HepG2 (cell line): ENCODE data around the gene BLOC1S1. TPM values are rescaled to one million over a fixed set of nuclear protein-coding genes. Genes with fewer than 3 reads are reported as not detected.

ENCODE experiments used
- ADNP ChIP-seq: sonication (generic); formaldehyde crosslinking; IDR thresholded peaks from 2 replicates; pipeline ENCODE4 v1.4.0; 2020; ENCODE audit warnings: missing genetic modification reagents
- BCL6 ChIP-seq: IDR thresholded peaks from 2 replicates; pipeline ENCODE4 v1.6.1; 2016; ENCODE audit warnings: missing genetic modification reagents, missing compliant biosample characterization
- CEBPB ChIP-seq: IDR thresholded peaks from 2 replicates; pipeline ENCODE4 v1.6.1; 2011; ENCODE audit warnings: low read depth, low read length, improper control_type of control experiment, borderline replicate concordance
- ELF4 ChIP-seq: sonication (generic); formaldehyde crosslinking; IDR thresholded peaks from 2 replicates; pipeline ENCODE4 v1.5.0; 2020; ENCODE audit warnings: missing genetic modification reagents, mild to moderate bottlenecking, moderate library complexity, borderline replicate concordance
- FOSL2 ChIP-seq: sonication (generic); formaldehyde crosslinking; IDR thresholded peaks from 2 replicates; pipeline ENCODE4 v1.4.0; 2020; ENCODE audit warnings: missing genetic modification reagents
- FOXA1 ChIP-seq, 2 experiments: fragments of 450-650 bp in 1 of 2; sonication (generic) in 1 of 2; formaldehyde crosslinking in 1 of 2; IDR thresholded peaks; 2 replicates each; pipeline versions ENCODE4 v1.4.0 to v1.6.1; 2016 to 2020; ENCODE audit warnings: missing genetic modification reagents in 1 of 2
- FOXA3 ChIP-seq: IDR thresholded peaks from 2 replicates; pipeline ENCODE4 v1.6.1; 2016; ENCODE audit warnings: missing genetic modification reagents, missing compliant biosample characterization
- GATA4 ChIP-seq: sonication (generic); IDR thresholded peaks from 2 replicates; pipeline ENCODE4 v1.6.1; 2016; ENCODE audit warnings: antibody characterized with exemption, low read depth, borderline replicate concordance
- HHEX ChIP-seq: IDR thresholded peaks from 2 replicates; pipeline ENCODE4 v1.6.1; 2016; ENCODE audit warnings: control low read depth
- NONO ChIP-seq, 2 experiments: fragments of 450-650 bp in 1 of 2; sonication (generic) in 1 of 2; formaldehyde crosslinking in 1 of 2; IDR thresholded peaks in 1 of 2; conservative IDR thresholded peaks in 1 of 2; 2 replicates each; pipeline versions ENCODE4 v1.6.1 to v1.8.0; 2017 to 2022; ENCODE audit warnings: mild to moderate bottlenecking in 1 of 2, missing genetic modification reagents in 1 of 2, moderate library complexity in 1 of 2
- PPARG ChIP-seq: conservative IDR thresholded peaks from 2 replicates; pipeline ENCODE4 v1.6.1; 2016; ENCODE audit warnings: missing biosample characterization, missing genetic modification reagents
- RFXAP ChIP-seq: sonication (generic); formaldehyde crosslinking; IDR thresholded peaks from 2 replicates; pipeline ENCODE4 v1.4.0; 2020; ENCODE audit warnings: missing genetic modification reagents, borderline replicate concordance
- SIX4 ChIP-seq: sonication (generic); formaldehyde crosslinking; IDR thresholded peaks from 2 replicates; pipeline ENCODE4 v1.4.0; 2020; ENCODE audit warnings: missing genetic modification reagents
- U2AF2 ChIP-seq: fragments of 200-400 bp; formaldehyde crosslinking; IDR thresholded peaks from 2 replicates; pipeline ENCODE4 v1.6.1; 2017; ENCODE audit warnings: low read depth, mild to moderate bottlenecking, low read length
- ZBTB7A ChIP-seq: sonication (generic); formaldehyde crosslinking; IDR thresholded peaks from 2 replicates; pipeline ENCODE4 v1.8.0; 2022; ENCODE audit warnings: mild to moderate bottlenecking, missing genetic modification reagents
- ZNF432 ChIP-seq: sonication (generic); formaldehyde crosslinking; IDR thresholded peaks from 2 replicates; pipeline ENCODE4 v1.5.0; 2020; ENCODE audit warnings: missing genetic modification reagents, mild to moderate bottlenecking, borderline replicate concordance
- polyA plus RNA-seq, 8 experiments: library from polyadenylated mRNA; depleted of rRNA in 3 of 8; stranded (reverse) in 7 of 8; unstranded in 1 of 8; fragments of >200 nt; fragmentation: Illumina TruSeq in 4 of 8; extraction: Trizol in 4 of 8; gene quantifications; 2 replicates each; pipeline versions ENCODE4 v1.2.1 to v1.2.3, GENCODE V29; 2011 to 2016; ENCODE audit warnings: low read depth in 4 of 8, missing spikeins in 1 of 8, mixed read lengths in 1 of 8; ENCODE audit not compliant: insufficient read depth in 1 of 8
- total RNA-seq, 5 experiments: library from RNA; depleted of rRNA; stranded (reverse); fragments of >200 nt; fragmentation: Illumina TruSeq; extraction: Trizol; gene quantifications; 2 replicates each; pipeline ENCODE4 v1.2.3, GENCODE V29; 2016; ENCODE audit warnings: low read depth in 1 of 5
- TF ChIP-seq, protein P1 (sequence below): sonication (generic); formaldehyde crosslinking; conservative IDR thresholded peaks from 2 replicates; pipeline ENCODE4 v1.4.0; 2020; ENCODE audit warnings: mild to moderate bottlenecking, missing genetic modification reagents, moderate library complexity
- TF ChIP-seq, protein P2 (sequence below): sonication (generic); formaldehyde crosslinking; IDR thresholded peaks from 2 replicates; pipeline ENCODE4 v1.9.0; 2021; ENCODE audit warnings: missing genetic modification reagents, borderline replicate concordance
- TF ChIP-seq, protein P3 (sequence below): IDR thresholded peaks from 2 replicates; pipeline ENCODE4 v1.6.1; 2016; ENCODE audit warnings: low read depth, missing genetic modification reagents, missing compliant biosample characterization

BLOC1S1 gene
- total and polyA plus RNA-seq, 2 of the 13 experiments (the other 11 are each of a cell fraction or from before 2014, with no cell fraction given) = 55.1 to 95.3 TPM

DNA sequence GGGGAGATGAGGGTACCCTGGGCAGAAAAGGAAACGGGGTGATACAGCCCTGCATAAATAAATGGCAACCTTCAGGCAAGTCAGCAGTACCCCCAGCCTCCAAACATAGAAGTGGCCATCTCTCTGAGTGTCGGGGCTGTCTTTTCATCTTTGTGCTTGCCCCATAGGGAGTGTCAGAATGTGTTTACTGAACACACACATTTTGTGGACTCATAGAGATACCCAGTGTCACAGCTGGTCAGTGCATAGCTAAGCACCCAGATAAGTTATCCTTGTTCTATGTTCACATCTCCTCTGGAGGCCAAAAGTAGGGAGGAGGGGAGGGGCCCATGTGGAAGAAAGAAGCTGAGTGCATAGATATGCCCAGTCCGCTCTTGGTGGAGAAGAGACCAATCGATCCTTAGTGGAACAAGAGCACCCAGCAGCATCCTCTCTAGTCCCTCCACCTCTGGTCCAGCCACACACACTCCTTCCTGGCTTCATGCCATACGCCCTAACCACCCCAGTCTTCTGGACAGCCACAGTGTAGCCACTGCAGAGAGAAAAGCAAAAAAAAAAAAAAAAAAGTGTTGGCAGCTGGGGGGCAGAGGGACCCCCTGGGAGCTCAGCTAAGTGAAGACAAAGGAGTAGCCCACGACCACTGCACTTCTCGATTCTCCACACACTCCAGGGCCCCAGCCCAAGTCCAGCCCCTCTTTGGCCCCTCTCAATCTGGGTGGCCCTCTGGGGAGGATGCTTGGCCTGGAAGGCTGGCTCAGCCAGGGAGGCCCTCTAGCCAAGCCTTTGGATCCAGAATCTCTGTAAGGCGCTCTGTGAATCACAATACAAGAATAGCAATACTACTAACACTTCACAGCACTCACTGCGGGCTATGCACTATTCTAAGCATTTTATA lies 10.8 kb upstream of the BLOC1S1 start (continued):
- TF ChIP-seq, protein P1, sequence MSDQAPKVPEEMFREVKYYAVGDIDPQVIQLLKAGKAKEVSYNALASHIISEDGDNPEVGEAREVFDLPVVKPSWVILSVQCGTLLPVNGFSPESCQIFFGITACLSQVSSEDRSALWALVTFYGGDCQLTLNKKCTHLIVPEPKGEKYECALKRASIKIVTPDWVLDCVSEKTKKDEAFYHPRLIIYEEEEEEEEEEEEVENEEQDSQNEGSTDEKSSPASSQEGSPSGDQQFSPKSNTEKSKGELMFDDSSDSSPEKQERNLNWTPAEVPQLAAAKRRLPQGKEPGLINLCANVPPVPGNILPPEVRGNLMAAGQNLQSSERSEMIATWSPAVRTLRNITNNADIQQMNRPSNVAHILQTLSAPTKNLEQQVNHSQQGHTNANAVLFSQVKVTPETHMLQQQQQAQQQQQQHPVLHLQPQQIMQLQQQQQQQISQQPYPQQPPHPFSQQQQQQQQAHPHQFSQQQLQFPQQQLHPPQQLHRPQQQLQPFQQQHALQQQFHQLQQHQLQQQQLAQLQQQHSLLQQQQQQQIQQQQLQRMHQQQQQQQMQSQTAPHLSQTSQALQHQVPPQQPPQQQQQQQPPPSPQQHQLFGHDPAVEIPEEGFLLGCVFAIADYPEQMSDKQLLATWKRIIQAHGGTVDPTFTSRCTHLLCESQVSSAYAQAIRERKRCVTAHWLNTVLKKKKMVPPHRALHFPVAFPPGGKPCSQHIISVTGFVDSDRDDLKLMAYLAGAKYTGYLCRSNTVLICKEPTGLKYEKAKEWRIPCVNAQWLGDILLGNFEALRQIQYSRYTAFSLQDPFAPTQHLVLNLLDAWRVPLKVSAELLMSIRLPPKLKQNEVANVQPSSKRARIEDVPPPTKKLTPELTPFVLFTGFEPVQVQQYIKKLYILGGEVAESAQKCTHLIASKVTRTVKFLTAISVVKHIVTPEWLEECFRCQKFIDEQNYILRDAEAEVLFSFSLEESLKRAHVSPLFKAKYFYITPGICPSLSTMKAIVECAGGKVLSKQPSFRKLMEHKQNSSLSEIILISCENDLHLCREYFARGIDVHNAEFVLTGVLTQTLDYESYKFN (CRISPR knock-in tag) = 0 out of 2 replicates have a peak, but pooled peaks have one; percentile 26
- TF ChIP-seq ELF4 (CRISPR knock-in tag) (no peak), PPARG (CRISPR knock-in tag) (no peak), GATA4 (no peak), BCL6 (CRISPR knock-in tag) (peak; percentile 65; the same call in 1 of the 2 replicates), NONO (IDR thresholded peaks at IDR 0.05) (no peak), NONO (CRISPR knock-in tag; conservative IDR thresholded peaks at IDR 0.05) (peak; percentile 28; the same call in 1 of the 2 replicates), ZBTB7A (CRISPR knock-in tag) (no peak), ADNP (CRISPR knock-in tag) (no peak), FOXA1 (IDR thresholded peaks at IDR 0.05) (no peak), FOXA1 (CRISPR knock-in tag; IDR thresholded peaks at IDR 0.05) (peak; percentile 83), SIX4 (CRISPR knock-in tag) (no peak), FOSL2 (CRISPR knock-in tag) (peak; percentile 53; the same call in 1 of the 2 replicates), FOXA3 (CRISPR knock-in tag) (peak; percentile 65), HHEX (CRISPR knock-in tag) (peak; percentile 80), ZNF432 (CRISPR knock-in tag) (no peak), U2AF2 (no peak), CEBPB (peak; percentile 26; the same call in 1 of the 2 replicates), RFXAP (CRISPR knock-in tag) (no peak)
- TF ChIP-seq, protein P2, sequence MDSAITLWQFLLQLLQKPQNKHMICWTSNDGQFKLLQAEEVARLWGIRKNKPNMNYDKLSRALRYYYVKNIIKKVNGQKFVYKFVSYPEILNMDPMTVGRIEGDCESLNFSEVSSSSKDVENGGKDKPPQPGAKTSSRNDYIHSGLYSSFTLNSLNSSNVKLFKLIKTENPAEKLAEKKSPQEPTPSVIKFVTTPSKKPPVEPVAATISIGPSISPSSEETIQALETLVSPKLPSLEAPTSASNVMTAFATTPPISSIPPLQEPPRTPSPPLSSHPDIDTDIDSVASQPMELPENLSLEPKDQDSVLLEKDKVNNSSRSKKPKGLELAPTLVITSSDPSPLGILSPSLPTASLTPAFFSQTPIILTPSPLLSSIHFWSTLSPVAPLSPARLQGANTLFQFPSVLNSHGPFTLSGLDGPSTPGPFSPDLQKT (CRISPR knock-in tag) = no peak
- TF ChIP-seq, protein P3, sequence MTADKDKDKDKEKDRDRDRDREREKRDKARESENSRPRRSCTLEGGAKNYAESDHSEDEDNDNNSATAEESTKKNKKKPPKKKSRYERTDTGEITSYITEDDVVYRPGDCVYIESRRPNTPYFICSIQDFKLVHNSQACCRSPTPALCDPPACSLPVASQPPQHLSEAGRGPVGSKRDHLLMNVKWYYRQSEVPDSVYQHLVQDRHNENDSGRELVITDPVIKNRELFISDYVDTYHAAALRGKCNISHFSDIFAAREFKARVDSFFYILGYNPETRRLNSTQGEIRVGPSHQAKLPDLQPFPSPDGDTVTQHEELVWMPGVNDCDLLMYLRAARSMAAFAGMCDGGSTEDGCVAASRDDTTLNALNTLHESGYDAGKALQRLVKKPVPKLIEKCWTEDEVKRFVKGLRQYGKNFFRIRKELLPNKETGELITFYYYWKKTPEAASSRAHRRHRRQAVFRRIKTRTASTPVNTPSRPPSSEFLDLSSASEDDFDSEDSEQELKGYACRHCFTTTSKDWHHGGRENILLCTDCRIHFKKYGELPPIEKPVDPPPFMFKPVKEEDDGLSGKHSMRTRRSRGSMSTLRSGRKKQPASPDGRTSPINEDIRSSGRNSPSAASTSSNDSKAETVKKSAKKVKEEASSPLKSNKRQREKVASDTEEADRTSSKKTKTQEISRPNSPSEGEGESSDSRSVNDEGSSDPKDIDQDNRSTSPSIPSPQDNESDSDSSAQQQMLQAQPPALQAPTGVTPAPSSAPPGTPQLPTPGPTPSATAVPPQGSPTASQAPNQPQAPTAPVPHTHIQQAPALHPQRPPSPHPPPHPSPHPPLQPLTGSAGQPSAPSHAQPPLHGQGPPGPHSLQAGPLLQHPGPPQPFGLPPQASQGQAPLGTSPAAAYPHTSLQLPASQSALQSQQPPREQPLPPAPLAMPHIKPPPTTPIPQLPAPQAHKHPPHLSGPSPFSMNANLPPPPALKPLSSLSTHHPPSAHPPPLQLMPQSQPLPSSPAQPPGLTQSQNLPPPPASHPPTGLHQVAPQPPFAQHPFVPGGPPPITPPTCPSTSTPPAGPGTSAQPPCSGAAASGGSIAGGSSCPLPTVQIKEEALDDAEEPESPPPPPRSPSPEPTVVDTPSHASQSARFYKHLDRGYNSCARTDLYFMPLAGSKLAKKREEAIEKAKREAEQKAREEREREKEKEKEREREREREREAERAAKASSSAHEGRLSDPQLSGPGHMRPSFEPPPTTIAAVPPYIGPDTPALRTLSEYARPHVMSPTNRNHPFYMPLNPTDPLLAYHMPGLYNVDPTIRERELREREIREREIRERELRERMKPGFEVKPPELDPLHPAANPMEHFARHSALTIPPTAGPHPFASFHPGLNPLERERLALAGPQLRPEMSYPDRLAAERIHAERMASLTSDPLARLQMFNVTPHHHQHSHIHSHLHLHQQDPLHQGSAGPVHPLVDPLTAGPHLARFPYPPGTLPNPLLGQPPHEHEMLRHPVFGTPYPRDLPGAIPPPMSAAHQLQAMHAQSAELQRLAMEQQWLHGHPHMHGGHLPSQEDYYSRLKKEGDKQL = peak; percentile 72; the same call in 1 of the 2 replicates
